T-helper 2 cell treated with Interferon-gamma antibody and Interleukin-4, amounts not matched to agents 5 μg/mL and 100 μg/mL, for 36 hours (primary cell): ENCODE measurements around the gene CHD9.

Experiments used
- DNase-seq: peaks from one replicate; pipeline ENCODE4 v3.0.0; 2021; ENCODE audit warnings: low spot score
- H3K27ac Mint-ChIP-seq: one replicate; pipeline ENCODE4 v1.8.0; 2021; ENCODE audit warnings: mild to moderate bottlenecking, mixed read lengths
- H3K27me3 Mint-ChIP-seq: one replicate; pipeline ENCODE4 v1.8.0; 2021; ENCODE audit warnings: low read depth, mixed read lengths
- H3K36me3 Mint-ChIP-seq: one replicate; pipeline ENCODE4 v1.8.0; 2021; ENCODE audit warnings: low read depth, mixed read lengths
- H3K4me1 Mint-ChIP-seq: one replicate; pipeline ENCODE4 v1.8.0; 2021; ENCODE audit warnings: low read depth, mixed read lengths
- H3K4me3 Mint-ChIP-seq: one replicate; pipeline ENCODE4 v1.8.0; 2022; ENCODE audit warnings: mild to moderate bottlenecking, moderate library complexity, mixed read lengths
- H3K9me3 Mint-ChIP-seq: one replicate; pipeline ENCODE4 v1.8.0; 2021; ENCODE audit warnings: mixed read lengths

CHD9 gene

DNA sequence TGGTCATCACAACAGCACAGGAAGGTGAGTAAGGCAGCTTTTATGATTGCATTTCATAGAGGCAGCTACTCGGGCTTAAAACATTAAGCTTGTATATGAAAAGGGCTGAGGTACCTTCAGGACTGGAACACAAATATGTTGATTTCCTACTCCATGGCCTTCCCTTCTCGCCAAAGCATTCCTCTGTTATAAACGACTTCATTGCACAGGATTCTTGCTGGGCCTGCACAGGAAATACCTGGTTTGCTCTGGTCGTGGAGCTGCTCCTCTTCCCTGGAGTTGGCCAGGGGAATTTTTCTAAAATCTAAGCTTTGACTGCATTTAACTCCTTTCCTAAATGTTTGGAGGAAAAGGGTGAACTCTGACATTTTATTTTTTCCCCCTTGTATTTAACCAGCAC is 49.0 kb downstream of the CHD9 start:
- no peak for DNase-seq
- Mint-ChIP-seq H3K36me3 (no peaks in the 10 kb centered on the region), H3K4me1 (peaks cover 8% of the 10 kb centered on the region), H3K9me3 (no peaks in the 10 kb centered on the region), H3K27me3 (no peaks in the 10 kb centered on the region), H3K27ac (no peak overlapping the region), H3K4me3 (no peak overlapping the region)

DNA sequence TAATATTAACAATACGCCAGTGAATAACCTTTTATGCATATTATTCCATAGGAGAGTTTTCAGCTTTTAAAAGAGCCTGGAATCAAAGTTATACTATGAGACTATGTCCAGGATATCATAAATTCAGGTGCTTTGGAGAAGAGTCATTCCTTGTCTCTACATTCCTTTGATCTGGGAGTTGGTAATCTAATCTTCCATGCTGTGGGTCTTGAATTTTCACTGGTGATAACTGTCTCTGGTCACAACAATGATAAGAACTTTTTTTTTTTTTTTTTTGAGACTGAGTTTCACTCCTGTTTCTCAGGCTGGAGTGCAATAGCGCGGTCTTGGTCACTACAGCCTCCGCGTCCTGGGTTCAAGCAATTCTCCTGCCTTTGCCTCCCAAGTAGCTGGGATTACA is 50.8 kb downstream of the CHD9 start:
- Mint-ChIP-seq H3K36me3 (no peaks in the 10 kb centered on the region), H3K27me3 (no peaks in the 10 kb centered on the region), H3K27ac (no peak overlapping the region), H3K4me1 (no peaks in the 10 kb centered on the region), H3K4me3 (no peak overlapping the region), H3K9me3 (no peaks in the 10 kb centered on the region)
- no peak for DNase-seq

DNA sequence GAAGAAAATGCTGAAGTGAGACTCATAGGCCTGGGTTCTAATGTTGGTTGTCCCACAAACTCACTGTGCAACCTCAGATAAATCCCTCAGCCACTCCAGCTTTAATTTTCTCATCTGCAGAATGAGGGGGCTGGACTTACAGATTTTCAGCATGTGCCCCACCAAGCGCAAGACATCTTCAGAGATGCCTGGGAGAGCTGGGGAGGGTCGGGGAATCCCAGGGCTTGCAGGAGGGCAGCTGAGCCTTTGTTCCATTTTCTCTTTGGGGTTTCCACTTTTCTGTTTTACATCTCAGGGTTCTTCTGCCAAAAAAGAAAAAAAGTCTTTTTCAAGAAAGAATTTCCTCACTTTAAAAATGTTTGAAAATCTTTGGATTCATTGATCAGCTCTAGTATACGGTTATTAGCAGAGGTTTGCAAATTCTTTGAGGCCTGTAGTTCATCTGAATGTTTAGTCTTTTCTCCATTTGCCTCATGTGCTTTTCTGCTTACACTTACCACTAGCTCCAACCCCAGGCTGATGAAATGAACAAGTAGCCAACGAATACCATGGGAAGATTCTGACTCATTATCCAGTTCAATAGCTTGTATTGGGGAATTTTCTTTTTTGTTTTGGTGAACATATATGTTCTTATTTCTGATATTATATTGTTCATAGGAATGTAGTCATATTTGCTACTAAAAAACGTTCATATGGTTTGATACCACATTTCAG is 56.4 kb downstream of the CHD9 start:
- no peak overlapping the region for H3K4me3 Mint-ChIP-seq
- no peaks in the 10 kb centered on the region for H3K27me3 Mint-ChIP-seq
- H3K9me3 Mint-ChIP-seq: no peaks in the 10 kb centered on the region
- no peaks in the 10 kb centered on the region for H3K4me1 Mint-ChIP-seq
- no peaks in the 10 kb centered on the region for H3K36me3 Mint-ChIP-seq
- no peak overlapping the region for H3K27ac Mint-ChIP-seq
- DNase-seq: no peak

DNA sequence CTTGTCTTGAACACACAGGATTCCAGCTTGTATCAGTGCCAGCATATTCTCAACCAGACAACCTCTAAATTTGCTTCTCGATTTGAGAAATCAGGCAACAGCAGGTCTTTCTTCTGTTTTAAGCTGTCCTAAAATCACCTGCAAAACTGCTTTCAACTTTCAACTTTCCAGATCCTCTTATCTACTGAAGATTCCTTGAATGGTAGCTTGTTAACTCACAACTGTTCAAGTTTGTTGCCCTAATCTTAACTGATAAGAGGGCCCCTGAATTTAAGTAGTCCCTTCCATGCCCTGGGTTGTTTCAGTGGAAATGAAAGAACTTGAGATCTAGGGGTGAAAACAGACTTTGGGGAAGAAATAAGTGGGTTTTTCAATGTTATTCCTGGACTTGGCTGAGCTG is 57.2 kb downstream of the CHD9 start:
- H3K4me1 Mint-ChIP-seq: no peaks in the 10 kb centered on the region
- no peak overlapping the region for H3K27ac Mint-ChIP-seq
- H3K9me3 Mint-ChIP-seq: no peaks in the 10 kb centered on the region
- no peak overlapping the region for H3K4me3 Mint-ChIP-seq
- no peaks in the 10 kb centered on the region for H3K27me3 Mint-ChIP-seq
- DNase-seq: no peak
- no peaks in the 10 kb centered on the region for H3K36me3 Mint-ChIP-seq

DNA sequence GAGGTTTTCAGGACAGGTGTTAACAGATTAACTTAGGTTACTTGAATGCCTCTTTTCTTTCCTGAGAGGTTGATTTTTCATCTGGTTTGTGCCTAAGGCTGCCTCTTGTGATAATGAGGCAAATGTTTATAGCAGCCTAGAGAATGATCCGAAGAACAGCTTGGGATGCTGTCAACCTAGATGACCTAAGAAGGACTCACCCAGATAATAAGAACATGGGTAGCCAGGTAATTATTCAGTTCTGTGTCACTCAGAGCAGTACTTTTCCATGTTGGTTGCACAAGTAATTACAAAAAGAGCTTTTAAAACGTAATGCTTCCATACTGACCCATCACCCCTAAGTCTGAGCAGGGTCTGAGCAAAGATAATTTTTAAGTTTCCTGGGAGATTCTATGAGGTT is 60.3 kb downstream of the CHD9 start:
- Mint-ChIP-seq H3K27me3 (no peaks in the 10 kb centered on the region), H3K27ac (no peak overlapping the region), H3K36me3 (no peaks in the 10 kb centered on the region), H3K9me3 (no peaks in the 10 kb centered on the region), H3K4me1 (no peaks in the 10 kb centered on the region), H3K4me3 (no peak overlapping the region)
- no peak for DNase-seq

DNA sequence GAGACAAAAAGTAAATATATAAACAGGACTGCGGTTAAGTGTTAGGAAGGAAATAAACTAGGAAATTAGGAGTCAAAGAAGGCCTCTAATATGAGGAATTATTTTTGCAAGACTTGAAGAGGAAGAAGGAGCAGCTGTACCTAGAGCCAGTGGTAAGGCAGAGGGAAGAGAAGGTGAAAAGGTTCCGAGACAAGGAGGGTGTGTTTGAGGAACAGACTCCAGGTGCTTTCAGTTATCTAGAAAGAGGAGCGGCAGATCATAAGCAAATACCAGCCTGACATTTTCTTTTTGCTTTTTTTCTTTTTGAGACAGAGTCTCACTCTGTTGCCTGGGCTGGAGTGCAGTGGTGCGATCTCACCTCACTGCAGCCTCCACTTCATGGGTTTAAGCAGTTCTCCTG is 61.0 kb downstream of the CHD9 start:
- Mint-ChIP-seq H3K9me3 (no peaks in the 10 kb centered on the region), H3K4me1 (no peaks in the 10 kb centered on the region), H3K27ac (no peak overlapping the region), H3K27me3 (no peaks in the 10 kb centered on the region), H3K4me3 (no peak overlapping the region), H3K36me3 (no peaks in the 10 kb centered on the region)
- no peak for DNase-seq

DNA sequence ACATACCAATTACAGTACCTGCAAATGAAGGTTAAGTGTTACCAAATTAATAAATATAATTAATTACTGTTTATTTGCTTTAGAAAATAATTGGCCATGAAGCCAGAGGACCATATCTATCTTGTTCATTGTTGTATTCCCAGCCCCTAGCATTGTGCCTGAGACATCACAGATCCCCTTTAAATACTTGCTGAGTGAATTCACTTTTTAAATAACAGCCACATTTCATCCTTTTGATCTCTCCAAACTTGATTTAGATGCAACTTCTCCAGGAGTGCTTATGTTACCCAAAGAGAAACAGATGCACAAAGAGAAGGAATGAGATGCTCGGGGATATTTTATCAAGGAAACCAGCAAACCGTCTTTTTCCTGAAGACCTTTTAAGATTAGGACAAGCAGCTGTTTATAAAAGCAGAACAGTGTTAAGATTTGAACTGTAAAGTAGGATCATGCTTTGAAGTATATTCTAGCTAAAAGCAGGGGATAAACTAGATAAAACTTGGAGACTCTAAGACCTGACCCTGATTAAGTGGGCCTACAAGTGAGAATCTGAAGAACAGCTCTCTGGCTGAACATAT is 66.3 kb downstream of the CHD9 start:
- no peaks in the 10 kb centered on the region for H3K27me3 Mint-ChIP-seq
- H3K4me3 Mint-ChIP-seq: no peak overlapping the region
- peaks cover 4% of the 10 kb centered on the region for H3K9me3 Mint-ChIP-seq
- DNase-seq: no peak
- H3K4me1 Mint-ChIP-seq: no peaks in the 10 kb centered on the region
- no peaks in the 10 kb centered on the region for H3K36me3 Mint-ChIP-seq
- no peak overlapping the region for H3K27ac Mint-ChIP-seq

DNA sequence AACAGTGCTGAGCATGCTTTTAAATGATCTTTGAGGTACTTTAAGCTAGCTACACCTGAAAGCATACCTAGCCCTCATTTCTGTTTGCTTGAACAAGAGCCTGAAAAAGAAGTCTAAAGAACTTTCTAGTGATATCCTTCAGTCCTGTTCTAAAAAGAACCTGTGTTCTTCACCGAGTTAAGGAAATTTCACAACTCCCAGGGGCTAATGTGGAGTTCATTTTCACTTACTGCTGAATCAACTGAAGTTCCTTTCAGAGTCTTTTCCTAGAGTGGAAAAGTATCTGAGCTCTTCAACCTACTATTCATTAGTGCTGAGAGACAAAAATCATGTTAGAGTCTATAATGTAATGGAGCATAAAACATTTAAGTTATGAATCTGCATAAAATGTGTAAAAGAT is 66.9 kb downstream of the CHD9 start:
- Mint-ChIP-seq H3K4me1 (peaks cover 1% of the 10 kb centered on the region), H3K9me3 (peaks cover 4% of the 10 kb centered on the region), H3K27ac (no peak overlapping the region), H3K36me3 (no peaks in the 10 kb centered on the region), H3K27me3 (no peaks in the 10 kb centered on the region), H3K4me3 (no peak overlapping the region)
- DNase-seq: no peak

DNA sequence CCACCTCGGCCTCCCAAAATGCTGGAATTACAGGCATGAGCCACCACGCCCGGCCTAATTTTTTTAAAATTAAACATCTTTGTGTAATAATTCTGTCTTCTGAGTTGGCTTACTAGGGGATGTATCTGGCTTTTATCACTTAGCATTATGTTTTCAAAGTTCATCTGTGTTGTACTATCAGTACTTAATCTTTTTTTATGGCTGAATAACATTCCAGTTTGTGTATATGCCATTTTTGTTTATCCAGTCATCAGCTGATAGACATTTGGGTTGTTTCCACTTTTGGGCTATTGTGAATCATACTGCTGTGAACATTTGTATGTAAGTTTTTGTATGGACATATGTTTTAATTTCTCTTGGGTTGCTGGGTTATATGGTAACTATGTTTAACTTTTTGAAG is 69.0 kb downstream of the CHD9 start:
- H3K4me1 Mint-ChIP-seq: peaks cover 1% of the 10 kb centered on the region
- peaks cover 4% of the 10 kb centered on the region for H3K9me3 Mint-ChIP-seq
- DNase-seq: no peak
- no peak overlapping the region for H3K4me3 Mint-ChIP-seq
- H3K27me3 Mint-ChIP-seq: no peaks in the 10 kb centered on the region
- H3K27ac Mint-ChIP-seq: no peak overlapping the region
- H3K36me3 Mint-ChIP-seq: peaks cover under 1% of the 10 kb centered on the region

DNA sequence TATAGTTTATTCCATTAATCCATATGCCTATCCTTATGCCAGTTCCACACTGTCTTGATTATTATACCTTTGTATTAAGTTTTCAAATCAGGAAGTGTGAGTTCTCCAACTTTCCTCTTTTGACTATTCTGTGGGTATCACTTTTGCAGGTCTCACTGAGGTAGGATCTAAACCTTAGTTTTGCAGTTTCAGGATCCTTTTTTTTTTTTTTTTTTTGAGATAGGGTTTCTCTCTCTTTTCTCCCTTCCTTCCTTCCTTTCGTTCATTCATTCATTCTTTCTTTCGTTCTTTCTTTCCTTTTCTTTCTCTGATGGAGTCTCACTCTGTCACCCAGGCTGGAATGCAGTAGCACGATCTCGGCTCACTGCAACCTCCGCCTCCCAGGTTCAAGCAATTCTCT is 71.6 kb downstream of the CHD9 start:
- H3K4me3 Mint-ChIP-seq: no peak overlapping the region
- H3K9me3 Mint-ChIP-seq: peaks cover 4% of the 10 kb centered on the region
- peaks cover 1% of the 10 kb centered on the region for H3K36me3 Mint-ChIP-seq
- no peak overlapping the region for H3K27ac Mint-ChIP-seq
- DNase-seq: no peak
- peaks cover 8% of the 10 kb centered on the region for H3K4me1 Mint-ChIP-seq
- H3K27me3 Mint-ChIP-seq: no peaks in the 10 kb centered on the region

DNA sequence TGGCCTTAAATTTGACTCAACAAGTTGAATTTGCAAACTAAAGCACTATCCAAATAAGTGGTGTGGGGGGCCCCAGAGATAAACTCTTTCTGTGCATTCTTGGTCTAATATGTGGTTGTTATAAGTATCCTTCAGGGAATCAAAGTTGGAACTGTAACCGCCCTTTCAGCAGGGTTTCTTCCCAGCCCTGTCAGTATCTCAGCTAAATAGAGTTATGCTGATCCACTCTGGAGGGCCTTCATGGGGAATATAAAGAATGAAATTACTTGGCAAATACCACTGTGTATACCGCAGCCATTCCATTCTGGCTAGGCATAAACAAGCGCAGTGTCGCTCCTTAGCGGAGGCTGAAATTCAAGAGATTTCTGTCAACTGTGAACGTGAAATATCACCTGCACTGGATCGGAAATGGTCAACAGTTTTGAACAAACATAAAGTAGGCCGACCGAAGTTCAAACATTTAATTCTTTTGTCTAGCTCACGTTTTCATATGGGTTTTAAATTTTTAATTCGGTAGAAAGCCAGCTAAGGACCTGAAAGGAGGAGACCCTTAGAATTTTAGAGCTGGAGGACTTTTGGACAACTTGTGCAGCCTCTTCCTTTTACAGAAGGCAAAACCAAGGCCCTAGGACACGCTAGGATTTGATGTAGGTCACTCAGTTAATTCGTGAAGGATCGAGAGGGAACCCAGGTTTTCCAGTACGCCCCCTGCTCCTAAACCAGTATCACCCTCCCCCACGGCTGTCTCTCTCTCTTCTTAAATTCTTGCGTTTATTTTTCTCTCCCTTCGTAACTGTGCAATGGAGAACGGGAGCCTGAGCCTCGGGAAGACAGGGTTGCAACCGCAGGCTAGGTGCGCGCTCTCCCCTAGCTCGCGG is 74.7 kb downstream of the CHD9 start:
- no peak for DNase-seq
- H3K36me3 Mint-ChIP-seq: peaks cover 4% of the 10 kb centered on the region
- peak overlapping the region; percentile 74 for H3K27ac Mint-ChIP-seq
- H3K9me3 Mint-ChIP-seq: no peaks in the 10 kb centered on the region
- peaks cover 12% of the 10 kb centered on the region for H3K4me1 Mint-ChIP-seq
- H3K4me3 Mint-ChIP-seq: peak overlapping the region; percentile 87
- H3K27me3 Mint-ChIP-seq: no peaks in the 10 kb centered on the region

DNA sequence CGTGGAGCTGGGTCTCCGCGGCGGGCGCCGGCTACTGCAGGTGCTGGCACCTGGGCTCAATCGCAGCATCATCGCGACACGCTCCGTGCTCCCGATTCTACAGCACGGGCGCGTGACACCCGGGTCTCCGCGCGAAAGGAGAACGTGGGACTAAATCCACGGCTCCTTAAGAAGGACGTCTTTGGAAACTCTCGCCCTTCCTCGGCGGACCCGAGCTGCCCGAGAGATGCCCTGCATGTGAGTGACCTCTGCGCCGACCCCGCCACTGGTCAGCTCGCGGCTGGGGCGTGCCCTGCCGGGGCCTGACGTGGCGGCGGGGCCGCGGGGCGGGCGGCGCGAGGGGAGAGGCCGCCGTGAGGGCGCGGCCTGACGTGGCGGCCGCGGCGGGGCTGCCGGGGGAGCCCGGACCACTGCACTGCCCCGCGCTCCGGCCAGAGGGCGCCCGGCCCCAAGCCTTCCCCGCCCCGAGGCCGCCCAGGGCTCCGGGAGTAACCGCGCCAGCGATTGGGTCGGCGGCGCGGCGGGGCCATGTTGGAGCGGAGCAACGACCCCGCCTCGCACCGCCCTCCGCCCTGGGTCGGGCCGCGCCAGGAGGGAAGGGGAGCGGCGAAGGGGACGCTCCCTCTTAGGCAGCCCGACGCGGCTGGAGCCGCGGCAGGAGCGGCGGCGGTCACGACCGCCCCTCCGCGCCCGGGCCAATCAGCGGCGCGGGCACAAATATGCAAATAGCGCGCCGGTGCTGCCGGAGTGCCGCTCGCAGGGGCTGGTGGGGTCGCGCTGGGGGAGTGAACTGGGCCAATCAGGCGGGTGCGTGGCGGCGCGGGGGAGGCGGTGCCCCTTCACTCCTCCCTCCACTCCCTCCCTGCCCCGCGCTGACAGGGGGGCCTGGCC is 75.6 kb downstream of the CHD9 start:
- H3K4me1 Mint-ChIP-seq: peaks cover 15% of the 10 kb centered on the region
- H3K36me3 Mint-ChIP-seq: peaks cover 4% of the 10 kb centered on the region
- peak; percentile 92 for DNase-seq
- H3K9me3 Mint-ChIP-seq: no peaks in the 10 kb centered on the region
- no peaks in the 10 kb centered on the region for H3K27me3 Mint-ChIP-seq
- peak overlapping the region; percentile 79 for H3K27ac Mint-ChIP-seq
- H3K4me3 Mint-ChIP-seq: peak overlapping the region; percentile 87

DNA sequence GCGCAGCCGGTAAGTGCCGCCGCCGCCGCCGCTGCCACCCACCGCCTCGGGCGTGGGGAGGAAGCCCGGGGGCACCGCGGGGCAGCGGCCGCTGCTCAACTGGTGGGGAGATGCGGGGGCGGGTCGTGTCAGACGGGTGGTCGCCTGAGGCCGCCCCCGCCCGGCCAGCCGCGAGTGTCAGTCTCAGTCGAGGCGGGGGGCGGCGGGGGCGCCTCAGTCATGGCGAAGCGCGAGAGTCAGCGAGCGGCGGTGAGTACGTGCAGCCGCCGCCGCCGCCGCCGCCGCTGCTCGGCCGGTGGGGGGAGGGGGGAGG is 76.2 kb downstream of the CHD9 start:
- DNase-seq: no peak
- Mint-ChIP-seq H3K9me3 (no peaks in the 10 kb centered on the region), H3K27ac (no peak overlapping the region), H3K4me1 (peaks cover 16% of the 10 kb centered on the region), H3K27me3 (no peaks in the 10 kb centered on the region), H3K36me3 (peaks cover 4% of the 10 kb centered on the region), H3K4me3 (no peak overlapping the region)
